Placental epithelial cell (primary cell): ENCODE measurements around the gene PFDN1. TPM values are rescaled to one million over a fixed set of nuclear protein-coding genes. Genes with fewer than 3 reads are reported as not detected.

Source experiments
- total RNA-seq: library from RNA; depleted of rRNA; stranded (reverse); fragments of >200 nt; gene quantifications from 2 replicates; pipeline ENCODE4 v1.2.3, GENCODE V29; 2012

Gene PFDN1, protein sequence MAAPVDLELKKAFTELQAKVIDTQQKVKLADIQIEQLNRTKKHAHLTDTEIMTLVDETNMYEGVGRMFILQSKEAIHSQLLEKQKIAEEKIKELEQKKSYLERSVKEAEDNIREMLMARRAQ
- total RNA-seq = 57.7 and 77.1 TPM in 2 replicates

GRCh38 chr5:140302786-140303639 lies at the start of gene PFDN1:
Gene PFDN1 (minus strand): TSS chr5:140303101. CDS start chr5:140303073, 28 bp downstream.

GRCh38 chr5:140346348-140347221 lies 43.7 kb upstream of the PFDN1 start, which contains the start of gene HBEGF:
Gene HBEGF (minus strand): TSS chr5:140346603. CDS start chr5:140346328, 275 bp downstream.

Other genes with a start within 250 kb of the PFDN1 start
- gene PURA, start 189.0 kb downstream of the PFDN1 start, total RNA-seq = 16.2 and 19.2 TPM in 2 replicates
- 4.8 and 7.5 TPM in 2 replicates for gene IGIP, start 177.2 kb downstream of the PFDN1 start, total RNA-seq
- 1.2 and 1.6 TPM in 2 replicates for gene CYSTM1, start 127.9 kb downstream of the PFDN1 start, total RNA-seq
- gene HBEGF, start 43.5 kb upstream of the PFDN1 start, total RNA-seq = under 0.01 and 1.2 TPM in 2 replicates
- not detected in 2 replicates for gene SLC4A9, start 57.1 kb upstream of the PFDN1 start, total RNA-seq
- gene ANKHD1, start 98.7 kb upstream of the PFDN1 start, total RNA-seq = 63.0 and 76.9 TPM in 2 replicates
- gene EIF4EBP3, start 244.6 kb upstream of the PFDN1 start, total RNA-seq = 0.87 and 3.1 TPM in 2 replicates